Right lobe of liver (tissue), 4 donors: Measurements from ENCODE around the gene GGNBP2.

Source experiments
- CTCF ChIP-seq, 4 donors: fragments of 200-600 bp in 3 of 4; fragments of 450-650 bp in 1 of 4; IDR thresholded peaks; one replicate each; pipeline versions ENCODE4 v1.5.1 to v1.8.0; 2016 to 2022; ENCODE audit warnings: antibody characterized with exemption in 4 of 4, mild to moderate bottlenecking in 2 of 4
- POLR2A ChIP-seq: fragments of 450-650 bp; IDR thresholded peaks from one replicate; pipeline ENCODE4 v1.6.1; 2017; ENCODE audit warnings: antibody characterized with exemption, mild to moderate bottlenecking
- donor health status: DM: no; HTN: no; CAD: no.
- donor health status: DM: no; HTN: no; CAD: no.
- donor health status: DM: no; HTN: yes; CAD: no.

GRCh38 chr17:36505171-36505570 is 39.5 kb upstream of the GGNBP2 start:
- TF ChIP-seq POLR2A (no peak), CTCF (IDR thresholded peaks at IDR 0.05) (no peak)
